ACC112 (cell line): ENCODE results near the gene CES3.
"Not testable (repeated sequence)": the region's sequence is repeated elsewhere in the genome, so short reads cannot be mapped to it uniquely, and the experiment has no call there.

Experiments used
- H2AFZ ChIP-seq: fragments of 200-600 bp; sonication (generic); one replicate; pipeline ENCODE4 v1.6.0; 2017; ENCODE audit warnings: antibody characterized with exemption, low read length; ENCODE audit not compliant: unreplicated experiment
- H3K27ac ChIP-seq: fragments of 200-600 bp; sonication (generic); 2 replicates; pipeline ENCODE4 v1.5.1; 2014; ENCODE audit warnings: low read depth, mild to moderate bottlenecking, antibody characterized with exemption, low read length, moderate library complexity
- H3K27me3 ChIP-seq: fragments of 200-600 bp; sonication (generic); 2 replicates; pipeline ENCODE4 v1.6.1; 2014; ENCODE audit warnings: mild to moderate bottlenecking, antibody characterized with exemption, low read length, moderate library complexity, mixed read lengths; ENCODE audit not compliant: insufficient read depth
- H3K36me3 ChIP-seq: fragments of 200-600 bp; sonication (generic); 2 replicates; pipeline ENCODE4 v1.6.1; 2016; ENCODE audit warnings: mild to moderate bottlenecking, antibody characterized with exemption, low read length, moderate library complexity, mixed read lengths; ENCODE audit not compliant: insufficient read depth
- H3K4me1 ChIP-seq: fragments of 200-600 bp; sonication (generic); one replicate; pipeline ENCODE4 v1.6.1; 2016; ENCODE audit warnings: low read length, mixed read lengths; ENCODE audit not compliant: insufficient read depth, unreplicated experiment, control insufficient read depth
- H3K4me3 ChIP-seq: fragments of 200-600 bp; sonication (generic); 2 replicates; pipeline ENCODE4 v1.5.1; 2014; ENCODE audit warnings: mild to moderate bottlenecking, low read depth, low read length
- H3K79me2 ChIP-seq: fragments of 200-600 bp; sonication (generic); one replicate; pipeline ENCODE4 v1.6.0; 2016; ENCODE audit warnings: low read length; ENCODE audit not compliant: control insufficient read depth, unreplicated experiment, insufficient read depth

The CES3 gene

DNA sequence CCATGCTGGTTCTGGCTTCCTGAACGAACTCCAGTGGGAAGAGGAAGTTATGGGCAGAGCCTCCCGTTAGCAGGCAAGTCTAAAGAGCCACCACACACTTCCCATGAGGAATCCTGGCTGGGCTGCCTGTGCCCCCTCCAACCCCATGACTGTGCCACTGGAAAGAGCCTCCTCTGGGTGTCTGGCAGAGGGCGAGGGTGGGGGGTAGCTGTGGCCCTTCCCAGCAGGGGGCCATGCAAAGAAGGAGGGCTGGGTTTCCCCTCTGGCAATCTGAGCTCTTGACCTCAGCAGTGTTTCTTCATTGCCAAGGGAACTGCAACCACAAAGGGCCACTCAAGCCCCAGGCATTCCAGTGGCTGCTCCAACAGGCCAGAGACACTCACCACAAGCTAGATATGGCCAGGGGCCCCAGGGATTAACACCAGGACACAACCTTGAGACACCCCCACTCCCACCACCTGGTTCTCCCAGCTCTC, 34.1 kb upstream of the CES3 start:
- H2AFZ ChIP-seq: no peak overlapping the region
- peaks cover 14% of the 10 kb centered on the region for H3K27me3 ChIP-seq
- no peaks in the 10 kb centered on the region for H3K79me2 ChIP-seq
- no peaks in the 10 kb centered on the region for H3K36me3 ChIP-seq
- peak overlapping the region; percentile 66 for H3K27ac ChIP-seq
- H3K4me3 ChIP-seq: no peak overlapping the region
- peaks cover 47% of the 10 kb centered on the region for H3K4me1 ChIP-seq

GRCh38 chr16:66927918-66928649, 33.0 kb upstream of the CES3 start:
- Histone ChIP-seq H3K4me1 (peaks cover 42% of the 10 kb centered on the region), H3K36me3 (no peaks in the 10 kb centered on the region), H3K4me3 (no peak overlapping the region), H3K27ac (peak overlapping the region; percentile 61), H2AFZ (no peak overlapping the region), H3K27me3 (peaks cover 14% of the 10 kb centered on the region), H3K79me2 (no peaks in the 10 kb centered on the region)

DNA sequence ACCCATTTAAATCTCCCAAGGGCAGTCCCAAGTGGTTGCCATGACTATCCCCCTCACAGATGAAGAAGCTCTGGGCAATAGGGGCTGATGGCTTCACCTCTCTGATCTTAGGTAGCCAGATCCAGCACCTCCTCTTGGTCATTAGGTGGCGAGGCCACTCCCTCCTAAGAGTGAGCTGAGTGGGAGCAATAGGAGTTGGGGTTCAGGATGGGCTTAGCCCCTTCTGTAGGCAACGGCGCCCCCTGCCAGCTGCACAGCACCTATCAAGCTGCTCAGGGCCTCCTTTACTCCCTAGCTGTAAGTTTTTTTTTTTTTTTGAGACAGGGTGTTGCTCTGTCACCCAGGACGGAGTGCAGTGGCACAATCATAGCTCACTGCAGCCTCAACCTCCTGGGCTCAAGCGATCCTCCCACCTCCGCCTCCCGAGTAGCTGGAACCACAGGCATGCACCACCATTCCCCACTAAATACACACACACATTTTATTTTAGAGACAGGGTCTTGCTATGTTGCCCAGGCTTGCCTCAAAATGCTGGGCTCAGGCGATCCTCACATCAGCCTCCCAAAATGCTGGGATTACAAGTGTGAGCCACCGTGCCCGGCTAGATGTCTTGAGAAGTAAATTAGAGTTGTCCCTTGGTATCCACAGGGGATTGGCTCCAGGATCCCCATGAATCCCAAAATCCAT, 32.2 kb upstream of the CES3 start:
- H3K4me1 ChIP-seq: peaks cover 34% of the 10 kb centered on the region
- H3K27me3 ChIP-seq: peaks cover 14% of the 10 kb centered on the region
- H3K27ac ChIP-seq: peak overlapping the region; percentile 61; the same call in 1 of the 2 replicates
- no peak overlapping the region for H2AFZ ChIP-seq
- no peaks in the 10 kb centered on the region for H3K36me3 ChIP-seq
- peaks cover 2% of the 10 kb centered on the region for H3K79me2 ChIP-seq
- H3K4me3 ChIP-seq: no peak overlapping the region

- Histone ChIP-seq H3K4me1 (peaks cover 32% of the 10 kb centered on the region), H3K27me3 (peaks cover 9% of the 10 kb centered on the region; the same call in 1 of the 2 replicates), H3K4me3 (no peak overlapping the region), H3K36me3 (no peaks in the 10 kb centered on the region), H3K79me2 (peaks cover 5% of the 10 kb centered on the region), H2AFZ (no peak overlapping the region), H3K27ac (peak overlapping the region; percentile 29; the same call in 1 of the 2 replicates)
These were observed 30.9 kb upstream of the CES3 start for GRCh38 chr16:66930189-66930588.

DNA sequence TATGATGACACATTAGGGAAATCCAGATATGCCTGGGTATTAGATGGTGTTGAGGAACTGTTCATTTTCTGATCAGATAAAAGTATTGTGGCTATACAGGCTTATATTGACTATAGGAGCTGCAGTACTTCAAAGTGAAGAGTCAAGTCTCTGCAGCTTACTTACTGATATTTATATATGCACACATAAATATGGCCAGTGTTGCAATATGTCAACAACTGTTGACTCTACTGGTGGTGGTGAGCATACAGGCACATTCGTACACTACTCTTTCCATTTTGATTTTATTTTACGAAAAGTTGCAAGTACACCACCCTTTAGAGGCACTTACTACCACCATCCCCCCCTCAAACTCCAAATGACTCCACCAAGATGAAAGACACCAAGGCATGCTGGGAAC, 29.4 kb upstream of the CES3 start:
- Histone ChIP-seq H2AFZ (no peak overlapping the region), H3K27ac (no peak overlapping the region), H3K4me1 (peaks cover 29% of the 10 kb centered on the region), H3K79me2 (peaks cover 18% of the 10 kb centered on the region), H3K36me3 (no peaks in the 10 kb centered on the region), H3K4me3 (no peak overlapping the region), H3K27me3 (no peaks in the 10 kb centered on the region)

DNA sequence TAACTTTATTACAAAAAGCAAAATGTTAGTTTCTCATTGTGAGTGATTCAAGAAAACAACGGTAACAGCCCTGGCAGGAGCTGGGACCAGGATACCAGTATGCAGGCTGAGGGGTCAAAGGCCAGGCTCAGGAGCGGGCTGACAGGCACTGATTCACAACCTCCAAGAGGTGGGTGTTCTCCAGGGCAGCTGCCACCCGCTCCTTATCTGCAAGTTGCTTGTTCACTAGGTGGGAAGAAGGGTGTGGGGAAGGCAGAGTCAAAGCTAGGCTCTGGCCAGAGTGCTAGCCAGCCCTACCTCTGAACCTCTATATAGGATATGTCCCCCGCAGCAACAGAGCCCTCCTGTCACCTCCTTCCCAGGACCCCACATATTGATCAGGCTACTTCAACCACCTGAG, 29.0 kb upstream of the CES3 start:
- Histone ChIP-seq H3K36me3 (no peaks in the 10 kb centered on the region), H2AFZ (no peak overlapping the region), H3K79me2 (peaks cover 18% of the 10 kb centered on the region), H3K27ac (no peak overlapping the region), H3K27me3 (no peaks in the 10 kb centered on the region), H3K4me1 (peaks cover 26% of the 10 kb centered on the region), H3K4me3 (no peak overlapping the region)

DNA sequence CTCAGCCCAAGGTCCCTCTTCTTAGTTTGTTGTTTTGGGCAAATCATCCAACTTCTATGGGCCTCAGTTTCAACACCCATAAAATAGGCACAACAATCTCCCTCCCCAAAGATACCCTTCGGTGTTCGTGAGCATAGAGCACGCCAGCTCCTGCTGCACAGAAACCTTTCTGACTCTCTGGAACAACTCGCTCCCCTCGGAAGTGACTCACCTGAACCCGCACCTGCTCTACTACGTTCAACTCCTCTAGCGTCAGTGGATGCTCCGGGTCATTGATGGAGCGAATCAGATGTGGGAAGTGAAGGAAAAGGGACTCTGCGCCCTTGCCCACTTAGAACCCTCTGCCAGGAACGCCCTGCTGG, 27.3 kb upstream of the CES3 start:
- Histone ChIP-seq H3K27me3 (no peaks in the 10 kb centered on the region), H3K27ac (peak overlapping the region; percentile 24; the same call in 1 of the 2 replicates), H3K4me3 (peak overlapping the region; percentile 98), H2AFZ (peak overlapping the region; percentile 55), H3K79me2 (peaks cover 18% of the 10 kb centered on the region), H3K36me3 (no peaks in the 10 kb centered on the region), H3K4me1 (peaks cover 10% of the 10 kb centered on the region)

GRCh38 chr16:66934138-66934838, 26.8 kb upstream of the CES3 start, which contains the start of gene CIAO2B:
TSS of gene CIAO2B (minus strand) at chr16:66934402. CDS start at chr16:66934364, 38 bp downstream.
- peaks cover 18% of the 10 kb centered on the region for H3K79me2 ChIP-seq
- peak within 1 kb of the TSS; percentile 78 for H2AFZ ChIP-seq
- peak within 1 kb of the TSS; percentile 44; the same call in 1 of the 2 replicates for H3K27ac ChIP-seq
- H3K4me1 ChIP-seq: peaks cover 10% of the 10 kb centered on the region
- H3K36me3 ChIP-seq: no peaks in the 10 kb centered on the region
- peak within 1 kb of the TSS; percentile 98 for H3K4me3 ChIP-seq
- H3K27me3 ChIP-seq: no peaks in the 10 kb centered on the region

DNA sequence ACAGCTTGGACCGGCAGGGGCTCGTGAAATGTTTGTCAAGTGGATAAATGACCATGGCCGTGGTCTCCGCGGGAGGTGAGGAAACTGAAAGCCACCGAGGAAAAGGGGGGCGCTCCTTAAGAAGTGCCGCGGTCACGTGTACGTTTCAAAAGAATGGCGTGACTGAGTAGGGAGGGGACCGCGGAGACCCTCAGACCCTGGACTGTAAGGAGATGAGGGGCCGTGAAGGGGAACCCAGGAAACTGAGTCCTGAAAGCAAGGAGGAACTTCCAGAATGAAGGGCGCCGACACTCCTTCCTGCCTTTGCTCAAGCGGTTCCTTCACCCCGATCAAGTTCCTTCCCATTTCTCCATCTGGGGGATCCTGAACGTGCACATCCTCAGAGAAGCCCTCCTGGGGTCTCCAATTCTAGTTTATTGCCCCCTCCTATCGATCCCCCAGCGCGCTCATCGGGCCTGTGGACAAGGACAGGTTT, 26.2 kb upstream of the CES3 start:
- peak overlapping the region; percentile 78 for H2AFZ ChIP-seq
- not testable (repeated sequence) for H3K27me3 ChIP-seq, H3K36me3 ChIP-seq
- H3K4me3 ChIP-seq: peak overlapping the region; percentile 98
- peaks cover 10% of the 10 kb centered on the region for H3K4me1 ChIP-seq
- H3K27ac ChIP-seq: peak overlapping the region; percentile 44; the same call in 1 of the 2 replicates
- H3K79me2 ChIP-seq: peaks cover 18% of the 10 kb centered on the region

- Histone ChIP-seq H2AFZ (peak within 1 kb of the TSS; percentile 78), H3K4me3 (peak within 1 kb of the TSS; percentile 98), H3K36me3 (no peaks in the 10 kb centered on the region), H3K27me3 (no peaks in the 10 kb centered on the region), H3K27ac (peak within 1 kb of the TSS; percentile 44; the same call in 1 of the 2 replicates), H3K79me2 (peaks cover 18% of the 10 kb centered on the region), H3K4me1 (peaks cover 10% of the 10 kb centered on the region)
These were observed 25.6 kb upstream of the CES3 start, which contains the start of gene CES2 for GRCh38 chr16:66935314-66936011. TSS of gene CES2 (plus strand) at chr16:66935516. CDS start at chr16:66935636, 120 bp downstream.
